Caco-2 (cell line): ENCODE measurements around the gene CFAP52. TPM values are rescaled to one million over a fixed set of nuclear protein-coding genes. Genes with fewer than 3 reads are reported as not detected.

Experiments used
- BruUV-seq: library from RNA; stranded (reverse); fragments of 400-500 nt; replicated peaks from 2 replicates; lab custom pipeline; 2021; lab: Mats Ljungman, UMichigan
- CTCF ChIA-PET: fragments of 300-600 bp; sonication (Branson Sonifier 250); formaldehyde crosslinking; loops from one replicate; lab custom pipeline; 2022; ENCODE audit warnings: antibody characterized with exemption; lab: Charles Lee
- POLR2A ChIA-PET: fragments of 300-600 bp; sonication (Branson Sonifier 250); formaldehyde crosslinking; loops from one replicate; lab custom pipeline; 2022; ENCODE audit warnings: antibody characterized with exemption; lab: Charles Lee
- DNase-seq, 2 experiments: peaks; one replicate each; pipeline versions ENCODE4 v3.0.0 to v3.0.0-alpha.2; 2020 to 2022
- H3K27me3 ChIP-seq: replicated peaks from 2 replicates; pipeline ENCODE4 v1.6.0; 2011; ENCODE audit warnings: low read length; ENCODE audit not compliant: control insufficient read depth, insufficient read depth
- H3K36me3 ChIP-seq: 2 replicates; pipeline ENCODE4 v1.5.1; 2011; ENCODE audit warnings: low read length; ENCODE audit not compliant: control insufficient read depth, insufficient read depth
- H3K4me1 ChIP-seq: fragments of 250-450 bp; sonication (Bioruptor Pico); 2 replicates; pipeline ENCODE4 v1.5.1; 2020; ENCODE audit warnings: mild to moderate bottlenecking
- H3K4me3 ChIP-seq: 2 replicates; pipeline ENCODE4 v1.5.1; 2011; ENCODE audit warnings: low read depth, mild to moderate bottlenecking, control low read depth, low read length
- H3K9me3 ChIP-seq: fragments of 250-450 bp; sonication (Bioruptor Pico); 2 replicates; pipeline ENCODE4 v1.5.1; 2020; ENCODE audit warnings: mild to moderate bottlenecking, moderate library complexity
- H3K27ac Mint-ChIP-seq: one replicate; pipeline ENCODE4 v1.8.0; 2022; ENCODE audit warnings: mixed read lengths; ENCODE audit not compliant: unreplicated experiment
- H3K27me3 Mint-ChIP-seq: one replicate; pipeline ENCODE4 v1.8.0; 2022; ENCODE audit warnings: mixed read lengths; ENCODE audit not compliant: insufficient read depth, unreplicated experiment
- H3K36me3 Mint-ChIP-seq: one replicate; pipeline ENCODE4 v1.8.0; 2022; ENCODE audit warnings: mild to moderate bottlenecking, mixed read lengths; ENCODE audit not compliant: insufficient read depth, unreplicated experiment
- H3K4me1 Mint-ChIP-seq: one replicate; pipeline ENCODE4 v1.8.0; 2022; ENCODE audit warnings: low read depth, mixed read lengths; ENCODE audit not compliant: unreplicated experiment
- H3K4me3 Mint-ChIP-seq: one replicate; pipeline ENCODE4 v1.8.0; 2022; ENCODE audit warnings: mild to moderate bottlenecking, moderate library complexity, mixed read lengths; ENCODE audit not compliant: unreplicated experiment
- H3K9me3 Mint-ChIP-seq: one replicate; pipeline ENCODE4 v1.8.0; 2022; ENCODE audit warnings: mixed read lengths; ENCODE audit not compliant: unreplicated experiment
- intact Hi-C: fragments of 100-400 bp; cut with micrococcal nuclease; formaldehyde crosslinking; loops from one replicate; pipeline ENCODE4 v1.10.0; 2022; ENCODE audit not compliant: unreplicated experiment
- total RNA-seq: library from RNA; stranded (reverse); gene quantifications from 2 replicates; pipeline ENCODE4 v1.2.3, GENCODE V29; 2022
- TF ChIP-seq, protein P1 (sequence below), 2 experiments: fragments of 200-600 bp in 1 of 2; IDR thresholded peaks; 1 replicate in 1 of 2; 2 replicates in 1 of 2; pipeline versions ENCODE4 v1.5.1 to v1.8.0; 2011 to 2022; ENCODE audit warnings: antibody characterized with exemption in 1 of 2, control low read depth in 1 of 2, inconsistent platforms in 1 of 2, low read depth in 1 of 2, low read length in 1 of 2, mild to moderate bottlenecking in 1 of 2, moderate library complexity in 1 of 2; ENCODE audit not compliant: insufficient read depth in 1 of 2, severe bottlenecking in 1 of 2, unreplicated experiment in 1 of 2

CFAP52 gene
- total RNA-seq, 1 experiment from 2014 or later, result not detected

DNA sequence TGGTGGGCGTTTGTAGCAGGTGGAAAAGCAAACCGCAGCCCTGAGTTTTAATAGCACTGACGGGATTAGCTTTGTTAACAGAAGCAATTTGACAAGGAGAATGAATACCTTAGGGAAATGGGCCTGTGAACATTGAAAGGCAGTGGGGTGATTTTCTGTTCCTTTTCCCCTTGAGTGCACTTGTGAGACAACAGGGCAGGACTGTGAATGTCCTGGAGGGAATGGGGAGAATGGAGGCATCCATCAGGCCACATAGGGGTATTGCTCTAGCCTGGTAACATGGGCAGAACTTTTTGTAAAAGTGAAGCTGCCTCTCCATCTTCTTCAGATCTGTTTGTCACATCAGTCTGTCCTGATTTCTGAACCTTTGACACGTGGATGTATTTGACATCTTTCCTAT is 95.1 kb downstream of the CFAP52 start:
- peaks cover 5% of the 10 kb centered on the region; the same call in 1 of the 2 replicates for H3K4me1 ChIP-seq
- H3K4me3 ChIP-seq, result no peak overlapping the region
- Mint-ChIP-seq H3K4me1 (peaks cover 22% of the 10 kb centered on the region), H3K9me3 (no peaks in the 10 kb centered on the region), H3K27ac (no peak overlapping the region), H3K27me3 (no peaks in the 10 kb centered on the region), H3K36me3 (peaks cover 40% of the 10 kb centered on the region), H3K4me3 (no peak overlapping the region)
- POLR2A ChIA-PET, result no interaction called here
- TF ChIP-seq, protein P1, sequence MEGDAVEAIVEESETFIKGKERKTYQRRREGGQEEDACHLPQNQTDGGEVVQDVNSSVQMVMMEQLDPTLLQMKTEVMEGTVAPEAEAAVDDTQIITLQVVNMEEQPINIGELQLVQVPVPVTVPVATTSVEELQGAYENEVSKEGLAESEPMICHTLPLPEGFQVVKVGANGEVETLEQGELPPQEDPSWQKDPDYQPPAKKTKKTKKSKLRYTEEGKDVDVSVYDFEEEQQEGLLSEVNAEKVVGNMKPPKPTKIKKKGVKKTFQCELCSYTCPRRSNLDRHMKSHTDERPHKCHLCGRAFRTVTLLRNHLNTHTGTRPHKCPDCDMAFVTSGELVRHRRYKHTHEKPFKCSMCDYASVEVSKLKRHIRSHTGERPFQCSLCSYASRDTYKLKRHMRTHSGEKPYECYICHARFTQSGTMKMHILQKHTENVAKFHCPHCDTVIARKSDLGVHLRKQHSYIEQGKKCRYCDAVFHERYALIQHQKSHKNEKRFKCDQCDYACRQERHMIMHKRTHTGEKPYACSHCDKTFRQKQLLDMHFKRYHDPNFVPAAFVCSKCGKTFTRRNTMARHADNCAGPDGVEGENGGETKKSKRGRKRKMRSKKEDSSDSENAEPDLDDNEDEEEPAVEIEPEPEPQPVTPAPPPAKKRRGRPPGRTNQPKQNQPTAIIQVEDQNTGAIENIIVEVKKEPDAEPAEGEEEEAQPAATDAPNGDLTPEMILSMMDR (IDR thresholded peaks at IDR 0.05; ENCODE audit: insufficient read depth in 1 of 2, low read depth in 1 of 2, low read length in 1 of 2, severe bottlenecking in 1 of 2, unreplicated experiment in 1 of 2), result no peak
- no peaks in the 10 kb centered on the region for H3K9me3 ChIP-seq
- intact Hi-C loops, result no loop called here
- BruUV-seq, result no TSS peak
- H3K36me3 ChIP-seq, result no peaks in the 10 kb centered on the region
- CTCF ChIA-PET, result no interaction called here
- H3K27me3 ChIP-seq, result no peaks in the 10 kb centered on the region
- DNase-seq, result no peak

DNA sequence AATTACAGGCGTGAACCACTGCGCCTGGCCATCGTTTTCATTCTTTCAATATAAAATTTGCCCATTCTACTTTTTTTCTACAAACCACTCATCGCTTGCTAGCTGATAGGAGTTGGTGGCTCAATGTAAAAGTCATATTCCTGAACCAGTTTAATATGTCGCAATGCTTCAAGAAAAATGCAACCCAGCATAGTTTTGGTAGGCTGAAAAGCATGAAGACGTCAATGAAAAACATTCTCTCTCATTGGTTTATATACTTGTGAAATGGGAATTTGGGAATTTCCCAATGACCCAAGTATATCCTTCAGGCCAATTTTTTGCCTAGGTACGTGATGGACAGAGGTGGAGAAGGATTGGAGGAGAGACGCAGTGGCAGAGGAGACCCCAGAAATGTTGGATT is 95.8 kb downstream of the CFAP52 start:
- peaks cover 5% of the 10 kb centered on the region; the same call in 1 of the 2 replicates for H3K4me1 ChIP-seq
- Mint-ChIP-seq H3K4me3 (no peak overlapping the region), H3K36me3 (peaks cover 42% of the 10 kb centered on the region), H3K9me3 (no peaks in the 10 kb centered on the region), H3K4me1 (peaks cover 21% of the 10 kb centered on the region), H3K27ac (no peak overlapping the region), H3K27me3 (no peaks in the 10 kb centered on the region)
- TF ChIP-seq, protein P1 (IDR thresholded peaks at IDR 0.05; ENCODE audit: insufficient read depth in 1 of 2, low read depth in 1 of 2, low read length in 1 of 2, severe bottlenecking in 1 of 2, unreplicated experiment in 1 of 2), result no peak
- intact Hi-C loops, result no loop called here
- POLR2A ChIA-PET, result no interaction called here
- DNase-seq, result no peak
- H3K9me3 ChIP-seq, result no peaks in the 10 kb centered on the region
- H3K4me3 ChIP-seq, result no peak overlapping the region
- H3K36me3 ChIP-seq, result no peaks in the 10 kb centered on the region
- BruUV-seq, result no TSS peak
- H3K27me3 ChIP-seq, result no peaks in the 10 kb centered on the region
- CTCF ChIA-PET, result no interaction called here

DNA sequence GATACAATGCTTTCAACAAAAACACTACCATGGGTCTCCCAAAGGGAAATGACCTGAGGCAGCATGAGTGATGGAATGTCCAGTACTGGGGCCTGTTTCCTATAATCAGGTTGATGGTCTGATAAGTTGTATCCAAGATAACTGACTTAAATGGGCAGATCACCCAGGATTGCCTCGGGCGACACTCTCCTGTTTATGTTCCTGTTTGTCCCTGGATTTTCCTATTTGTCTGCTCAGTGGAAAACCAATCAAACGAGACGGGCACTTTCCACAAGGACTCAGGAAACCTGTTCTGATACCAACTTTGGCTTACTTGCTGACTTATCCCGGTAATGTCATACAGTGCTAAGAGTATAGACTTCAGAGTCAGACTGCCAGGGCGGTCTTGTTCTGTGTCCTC is 96.2 kb downstream of the CFAP52 start:
- Histone ChIP-seq H3K4me1 (peaks cover 5% of the 10 kb centered on the region; the same call in 1 of the 2 replicates), H3K4me3 (no peak overlapping the region), H3K27me3 (no peaks in the 10 kb centered on the region), H3K36me3 (no peaks in the 10 kb centered on the region), H3K9me3 (no peaks in the 10 kb centered on the region)
- peaks cover 17% of the 10 kb centered on the region for H3K4me1 Mint-ChIP-seq
- H3K9me3 Mint-ChIP-seq, result peaks cover 3% of the 10 kb centered on the region
- peaks cover 46% of the 10 kb centered on the region for H3K36me3 Mint-ChIP-seq
- no peaks in the 10 kb centered on the region for H3K27me3 Mint-ChIP-seq
- no peak overlapping the region for H3K4me3 Mint-ChIP-seq
- CTCF ChIA-PET, result no interaction called here
- intact Hi-C loops, result no loop called here
- DNase-seq, result peak in 1 of 2 experiments; percentile 38
- H3K27ac Mint-ChIP-seq, result no peak overlapping the region
- BruUV-seq, result no TSS peak
- POLR2A ChIA-PET, result no interaction called here
- TF ChIP-seq, protein P1 (IDR thresholded peaks at IDR 0.05; ENCODE audit: insufficient read depth in 1 of 2, low read depth in 1 of 2, low read length in 1 of 2, severe bottlenecking in 1 of 2, unreplicated experiment in 1 of 2), result no peak
